Anterior cingulate cortex (tissue), 58 donors: ENCODE results near the gene RBL2.
A peak's percentile ranks its signal among the peaks of the same experiment; 100 is the strongest.
"Not testable (repeated sequence)": the region's sequence is repeated elsewhere in the genome, so short reads cannot be mapped to it uniquely, and the experiment has no call there.

Experiments used
- DNase-seq, 58 donors: peaks; one replicate each; lab custom pipeline; 2025; lab: John Stamatoyannopoulos, UW

The RBL2 gene

GRCh38 chr16:53434377-53435065 is at the start of gene RBL2:
Gene RBL2 (plus strand): TSS chr16:53434471. CDS start chr16:53434557, 86 bp downstream.
- DNase-seq: peak in 57 of 58 donors; percentile 20 to 87 (median 75)

GRCh38 chr16:53384610-53385009 is 49.7 kb upstream of the RBL2 start:
- DNase-seq: not testable (repeated sequence)

- DNase-seq: no peak
Observed at GRCh38 chr16:53404959-53405358, 29.3 kb upstream of the RBL2 start.

- no peak for DNase-seq
Observed at GRCh38 chr16:53412549-53412948, 21.7 kb upstream of the RBL2 start.

- no peak for DNase-seq
Observed at GRCh38 chr16:53413864-53414263, 20.4 kb upstream of the RBL2 start.

GRCh38 chr16:53414381-53414780 is 19.9 kb upstream of the RBL2 start:
- no peak for DNase-seq

- no peak for DNase-seq
Observed at GRCh38 chr16:53415504-53415903, 18.8 kb upstream of the RBL2 start.

- DNase-seq: no peak
Observed at GRCh38 chr16:53417011-53417410, 17.3 kb upstream of the RBL2 start.

- DNase-seq: no peak
Observed at GRCh38 chr16:53417976-53418375, 16.3 kb upstream of the RBL2 start.

- DNase-seq: not testable (repeated sequence)
Observed at GRCh38 chr16:53419383-53419709, 14.9 kb upstream of the RBL2 start.

GRCh38 chr16:53421248-53421647 is 13.0 kb upstream of the RBL2 start:
- no peak for DNase-seq

- DNase-seq: not testable (repeated sequence)
Observed at GRCh38 chr16:53423968-53424367, 10.3 kb upstream of the RBL2 start.

GRCh38 chr16:53428681-53429080 is 5.6 kb upstream of the RBL2 start:
- no peak for DNase-seq

GRCh38 chr16:53429221-53429943 is 4.9 kb upstream of the RBL2 start:
- no peak for DNase-seq

- no peak for DNase-seq
Observed at GRCh38 chr16:53430363-53430762, 3.9 kb upstream of the RBL2 start.

GRCh38 chr16:53433509-53433908 is 762 bp upstream of the RBL2 start:
- DNase-seq: no peak

GRCh38 chr16:53433930-53434376 is 318 bp upstream of the RBL2 start:
- DNase-seq: no peak

- DNase-seq: peak in 57 of 58 donors; percentile 4 to 89 (median 59)
Observed at GRCh38 chr16:53435066-53435688, 906 bp downstream of the RBL2 start.

- DNase-seq: no peak
Observed at GRCh38 chr16:53440125-53440524, 5.9 kb downstream of the RBL2 start.

GRCh38 chr16:53445534-53445933 is 11.3 kb downstream of the RBL2 start:
- no peak for DNase-seq

- DNase-seq: no peak
Observed at GRCh38 chr16:53446090-53446489, 11.8 kb downstream of the RBL2 start.
